GM12892 (cell line): ENCODE measurements around the gene MORC2.

Experiments
- POLR2A ChIP-seq: IDR thresholded peaks from 2 replicates; pipeline ENCODE4 v1.6.1; 2011; ENCODE audit warnings: low read depth, low read length, control low read depth
- POLR2AphosphoS5 ChIP-seq: IDR thresholded peaks from 2 replicates; pipeline ENCODE4 v1.6.1; 2011; ENCODE audit warnings: low read depth, low read length, control low read depth

- TF ChIP-seq POLR2AphosphoS5 (no peak), POLR2A (no peak)
These were observed 26.4 kb upstream of the MORC2 start for GRCh38 chr22:30994960-30995359.
